Ammon's horn (tissue), 1 donor: ENCODE results near the gene CCDC8.
"Not testable (repeated sequence)": the region's sequence is repeated elsewhere in the genome, so short reads cannot be mapped to it uniquely, and the experiment has no call there.

Experiments
- DNase-seq: peaks from one replicate; pipeline ENCODE4 v3.0.0-alpha.2; 2016; ENCODE audit warnings: low spot score

Gene CCDC8

DNA sequence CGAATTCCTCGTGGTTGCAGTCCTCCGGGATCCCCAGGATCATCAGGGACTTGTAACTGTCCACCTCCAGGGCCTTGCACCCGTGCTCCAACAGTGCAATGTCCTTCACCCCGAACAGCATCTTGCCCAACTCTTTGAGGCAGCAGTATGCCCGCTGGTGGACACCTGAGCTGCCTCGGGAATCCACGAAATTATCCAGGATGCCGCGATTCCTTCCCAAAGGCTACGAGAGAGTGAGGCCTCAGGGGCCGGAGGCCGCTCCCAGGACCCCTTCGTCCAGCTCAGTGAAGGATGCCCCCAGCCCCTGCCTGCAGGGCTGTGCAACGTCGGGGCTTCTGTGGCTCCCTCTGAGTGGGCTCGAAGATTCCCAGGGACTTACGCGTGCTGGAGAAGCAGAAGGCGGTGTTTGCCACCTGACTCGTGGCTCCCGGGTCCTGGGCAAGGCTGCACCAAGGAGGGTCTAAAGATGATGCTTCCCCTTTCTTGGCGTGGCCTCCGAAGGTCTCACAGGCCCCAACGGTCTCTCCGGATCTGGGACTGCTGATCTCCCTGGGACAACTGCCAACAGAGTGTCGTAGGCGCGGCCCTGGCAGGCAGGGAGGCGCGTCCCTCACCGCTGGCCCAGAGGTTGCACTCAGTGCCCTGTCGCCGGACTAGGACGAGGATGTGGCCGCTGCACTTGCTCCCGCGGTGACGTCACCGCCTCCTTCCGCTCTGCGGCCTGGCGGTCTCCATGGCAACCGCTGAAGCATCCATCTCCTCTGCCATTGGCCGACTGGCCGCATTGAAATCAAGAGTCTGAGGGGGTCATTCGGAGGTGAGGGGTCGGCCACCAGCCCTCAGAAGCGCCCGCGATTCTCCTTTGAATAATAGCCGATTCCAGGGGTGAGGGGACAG, 15.1 kb upstream of the CCDC8 start, which contains the start of gene PNMA8C:
TSS of gene PNMA8C (minus strand) at position 698 of the 897 bp plus-strand sequence. CDS start at position 121, 577 bp downstream.
- DNase-seq: peak; percentile 96

DNA sequence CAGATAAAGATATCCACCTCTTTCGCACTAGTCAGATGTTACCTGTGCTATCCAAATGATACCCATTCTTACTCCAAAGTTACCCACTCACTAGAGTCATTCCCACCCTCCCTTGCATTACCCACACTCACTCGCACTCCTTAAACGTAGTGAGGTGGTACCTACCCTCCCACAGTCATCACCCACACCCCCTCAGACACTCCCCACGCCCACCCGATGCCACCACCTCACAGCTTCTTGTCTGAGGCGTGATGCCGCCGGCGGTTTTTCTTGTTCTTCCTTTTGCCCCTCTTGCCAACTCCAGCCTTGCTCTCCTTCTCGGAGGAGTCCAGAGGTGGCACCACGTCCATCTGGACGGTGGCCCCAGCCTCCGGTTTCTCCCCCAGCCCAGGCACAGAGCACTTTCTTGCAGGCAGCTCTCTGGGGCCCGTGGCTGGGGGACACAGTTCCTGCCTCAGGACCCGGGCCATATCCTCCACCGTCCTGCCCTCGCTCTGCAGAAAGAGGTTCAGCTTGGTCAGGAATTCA, 14.2 kb upstream of the CCDC8 start:
- no peak for DNase-seq

DNA sequence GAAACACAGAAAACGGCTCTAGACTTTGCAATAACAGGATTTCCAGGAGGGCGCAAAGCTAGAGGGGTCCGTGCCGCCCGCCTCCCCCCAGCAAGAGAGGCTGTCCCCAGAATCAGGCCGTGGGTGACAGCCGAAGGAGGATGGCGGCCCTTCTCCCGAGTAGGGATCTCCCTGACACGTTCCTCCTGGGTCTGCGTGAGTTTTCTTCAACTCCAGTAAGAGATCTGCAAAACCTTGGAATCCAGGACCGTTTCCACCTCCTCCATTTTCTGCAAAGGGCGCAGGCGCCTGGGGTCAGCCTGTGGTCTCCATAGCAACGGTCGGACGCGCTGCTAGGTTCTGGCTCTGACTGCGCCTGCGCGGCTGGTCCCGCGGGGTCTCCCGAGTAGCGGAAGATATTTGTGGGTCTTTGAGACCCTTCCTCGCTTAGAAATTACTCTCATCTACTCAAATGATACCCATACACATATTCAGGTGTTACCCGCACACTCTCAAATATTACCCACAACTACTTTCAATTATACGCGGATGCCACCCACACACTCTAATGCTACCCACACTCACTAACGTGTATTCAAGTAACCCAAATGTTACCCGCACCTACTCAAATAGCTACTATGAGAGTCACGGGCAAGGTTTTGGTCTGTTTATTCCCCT, 13.3 kb upstream of the CCDC8 start:
- peak; percentile 86 for DNase-seq

DNA sequence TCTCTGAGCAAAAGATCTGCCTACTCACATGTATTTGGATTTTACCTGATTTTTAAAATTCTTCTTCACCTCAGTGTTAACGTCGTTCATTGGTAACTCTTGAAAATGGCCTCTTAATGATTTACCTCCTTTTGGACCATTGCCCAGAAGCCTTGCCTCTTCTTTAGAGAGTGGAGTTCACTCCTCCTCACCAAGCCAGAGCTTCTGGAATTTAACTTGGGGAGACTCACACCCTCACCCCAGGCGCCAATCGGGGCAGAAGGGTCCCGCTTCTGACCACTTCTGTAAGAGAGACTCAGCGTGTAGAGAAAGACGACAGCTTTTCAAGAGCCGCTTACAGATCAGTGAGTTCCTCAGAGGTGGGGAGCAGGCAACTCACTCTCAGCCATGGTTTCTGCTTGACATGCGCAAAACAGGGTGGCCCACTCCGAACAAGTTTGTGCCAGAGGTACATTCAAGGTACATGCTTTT, 12.7 kb upstream of the CCDC8 start:
- peak; percentile 34 for DNase-seq

DNA sequence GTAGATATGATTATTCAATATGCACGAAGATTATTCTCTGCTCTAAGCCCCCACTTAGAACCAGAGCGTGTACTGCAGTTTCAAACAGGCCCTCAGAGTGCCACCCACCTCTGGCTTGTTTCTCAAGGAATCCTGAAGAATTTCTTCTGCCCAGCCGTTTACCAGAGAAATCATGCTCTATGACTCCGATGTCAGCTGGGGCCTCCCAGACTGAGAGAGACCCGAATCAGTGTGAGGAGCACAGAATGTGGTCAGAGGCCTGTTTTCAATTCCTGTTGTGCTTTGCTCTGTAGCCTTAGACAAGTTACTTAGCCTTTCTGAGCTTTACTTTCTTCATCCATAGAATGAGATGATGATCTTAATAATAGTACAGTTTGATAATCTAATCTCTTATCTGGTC, 9.8 kb upstream of the CCDC8 start:
- no peak for DNase-seq

DNA sequence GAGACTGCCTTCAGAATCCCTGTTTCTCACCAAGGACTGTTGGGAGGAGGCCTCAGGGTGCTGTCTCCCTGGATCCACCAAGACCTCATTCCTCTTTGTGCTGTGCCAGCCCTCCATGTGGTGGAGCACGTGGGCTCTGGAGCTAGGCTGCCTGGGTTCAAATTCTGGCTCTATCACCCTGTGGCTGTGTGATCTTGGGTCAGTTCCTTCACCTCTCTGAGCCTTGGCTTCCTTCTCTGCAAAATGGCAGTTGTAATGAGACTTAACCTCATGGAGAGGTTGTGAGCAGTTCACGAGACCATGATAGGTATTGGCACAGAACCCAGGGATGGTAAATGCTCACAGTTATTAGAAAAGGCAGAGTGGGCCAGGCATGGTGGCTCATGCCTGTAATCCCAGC, 9.0 kb upstream of the CCDC8 start:
- no peak for DNase-seq

DNA sequence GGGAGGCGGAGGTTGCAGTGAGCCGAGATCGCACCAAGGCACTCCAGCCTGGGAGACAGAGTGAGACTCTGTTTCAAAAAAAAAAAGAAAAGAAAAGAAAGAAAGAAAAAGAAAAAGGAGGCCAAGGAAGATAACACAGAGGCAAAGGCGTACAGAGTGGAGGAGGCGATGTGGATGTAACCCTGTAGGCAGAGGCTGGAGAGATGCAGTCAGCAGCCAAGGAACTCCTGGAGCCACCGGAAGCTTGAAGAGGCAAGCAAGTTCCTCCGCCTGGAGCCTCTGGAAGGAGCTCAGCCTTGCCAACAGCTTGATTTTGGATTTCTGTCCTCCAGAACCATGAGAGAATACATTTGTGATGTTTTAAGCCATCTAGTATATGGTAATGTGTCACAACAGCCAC, 6.7 kb upstream of the CCDC8 start:
- DNase-seq: no peak

DNA sequence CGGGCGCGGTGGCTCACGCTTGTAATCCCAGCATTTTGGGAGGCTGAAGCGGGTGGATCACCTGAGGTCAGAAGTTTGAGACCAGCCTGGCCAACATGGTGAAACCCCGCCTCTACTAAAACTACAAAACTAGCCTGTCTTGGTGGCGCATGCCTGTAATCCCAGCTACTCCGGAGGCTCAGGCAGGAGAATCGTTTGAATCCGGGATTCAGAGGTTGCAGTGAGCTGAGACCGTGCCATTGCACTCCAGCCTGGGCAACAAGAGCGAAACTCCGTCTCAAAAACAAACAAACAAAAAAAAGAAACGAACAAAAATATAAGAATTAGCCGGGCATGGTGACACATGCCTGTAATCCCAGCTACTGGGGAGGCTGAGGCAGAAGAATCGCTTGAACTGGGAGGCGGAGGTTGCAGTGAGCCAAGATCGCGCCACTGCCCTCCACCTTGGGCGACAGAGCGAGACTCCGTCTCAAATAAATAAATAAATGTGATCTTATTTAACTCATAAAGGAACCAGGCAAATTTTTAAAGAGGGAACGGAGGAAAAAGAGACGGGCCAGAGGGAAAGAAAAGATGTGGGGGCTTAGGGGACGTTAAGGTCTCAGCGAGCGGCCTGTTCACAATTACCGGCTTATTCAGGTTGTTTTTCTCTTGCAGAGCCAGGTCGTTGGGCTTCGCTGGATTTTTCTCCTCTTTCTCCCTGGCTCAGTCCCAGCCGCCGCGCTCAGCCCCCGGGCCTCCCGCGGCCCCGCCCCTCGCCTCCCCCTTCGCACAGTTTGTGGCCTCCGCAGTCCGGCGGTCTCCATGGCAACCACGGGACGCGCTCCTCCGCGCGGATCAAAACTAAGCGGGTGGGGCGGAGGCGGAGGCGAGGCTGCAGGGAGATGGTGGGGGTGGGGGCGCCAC, 2.7 kb upstream of the CCDC8 start:
- peak; percentile 89 for DNase-seq

DNA sequence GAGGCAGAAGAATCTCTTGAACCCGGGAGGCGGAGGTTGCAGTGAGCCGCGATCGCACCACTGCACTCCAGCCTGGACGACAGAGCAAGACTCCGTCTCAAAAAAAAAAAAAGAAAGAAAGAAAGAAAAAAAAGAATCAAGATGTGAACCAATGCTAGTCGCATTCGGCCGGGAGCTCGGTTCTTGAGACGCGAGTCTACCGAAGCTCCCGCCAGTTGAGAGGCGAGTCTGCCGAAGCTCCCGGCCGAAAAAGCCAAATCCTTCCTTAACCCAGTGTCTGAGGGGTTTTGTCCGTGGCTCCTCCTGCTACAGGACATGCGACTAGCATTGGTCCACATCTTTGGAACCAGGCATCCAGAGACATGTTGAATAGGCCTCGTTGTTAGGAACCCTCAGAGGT, 1.5 kb upstream of the CCDC8 start:
- not testable (repeated sequence) for DNase-seq

DNA sequence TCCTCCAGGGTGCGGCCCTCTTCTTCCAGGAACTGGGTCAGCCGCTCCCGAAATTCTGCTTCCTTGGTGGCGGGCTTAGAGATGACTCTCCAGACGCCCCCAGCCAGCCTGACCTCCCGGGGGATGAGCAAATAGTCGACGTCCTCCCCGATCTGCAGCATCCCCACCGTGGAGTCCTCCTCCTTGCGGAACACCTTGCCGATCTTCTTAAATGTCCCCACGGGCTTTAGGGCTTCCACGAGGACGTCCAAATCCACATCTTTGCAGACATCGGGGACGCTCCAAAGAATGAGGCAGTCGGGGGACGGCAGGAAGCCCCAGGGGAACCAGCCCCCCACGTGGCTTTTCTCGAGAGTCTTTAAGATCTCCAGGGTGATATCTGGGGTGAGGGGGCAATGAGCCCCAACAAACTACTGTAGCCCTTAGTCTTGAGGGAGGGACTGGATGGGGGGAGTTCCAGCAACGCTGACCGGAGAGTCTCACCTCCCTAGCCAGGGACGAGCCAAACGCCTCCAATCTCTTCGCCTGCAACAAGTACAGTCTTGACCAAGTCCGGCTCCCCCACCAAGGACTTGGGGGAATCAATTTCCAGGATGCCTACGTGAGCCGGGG, 608 bp downstream of the CCDC8 start:
- DNase-seq: no peak

DNA sequence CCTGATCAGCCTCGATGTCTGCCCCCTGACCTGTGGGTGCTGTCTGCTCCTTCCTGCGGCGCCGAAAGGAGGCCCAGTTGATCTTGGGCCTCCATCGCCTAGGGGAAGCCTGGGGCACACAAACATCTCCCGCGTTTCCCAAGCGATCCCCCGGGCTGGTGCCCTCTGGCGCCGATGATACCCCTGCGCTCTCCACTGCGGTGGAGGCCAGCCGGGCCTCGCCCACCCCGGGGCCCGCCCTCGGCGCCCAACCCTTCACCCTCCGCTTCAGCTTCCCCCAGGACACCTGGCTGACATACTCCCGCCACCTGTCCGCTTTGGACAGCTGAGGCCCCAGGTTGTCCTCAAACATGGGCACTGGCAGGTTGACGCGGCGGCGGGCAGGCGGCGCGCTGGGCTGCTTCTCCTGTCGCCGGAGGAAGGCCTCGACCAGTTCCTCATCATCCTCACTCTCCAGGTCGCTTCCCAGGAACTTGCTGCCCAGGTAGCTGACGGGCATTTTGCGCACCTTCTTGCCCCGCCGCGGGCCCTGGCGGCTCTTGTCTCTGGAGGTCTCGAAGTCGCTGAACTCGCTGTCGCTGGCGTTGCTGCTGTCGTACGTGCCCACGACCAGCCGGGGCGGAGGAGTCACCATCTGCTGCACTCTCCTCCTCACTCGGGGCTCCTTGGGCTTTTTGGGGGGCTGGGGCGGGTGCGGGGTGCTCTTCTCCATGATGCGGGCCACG, 1.3 kb downstream of the CCDC8 start:
- DNase-seq: no peak

DNA sequence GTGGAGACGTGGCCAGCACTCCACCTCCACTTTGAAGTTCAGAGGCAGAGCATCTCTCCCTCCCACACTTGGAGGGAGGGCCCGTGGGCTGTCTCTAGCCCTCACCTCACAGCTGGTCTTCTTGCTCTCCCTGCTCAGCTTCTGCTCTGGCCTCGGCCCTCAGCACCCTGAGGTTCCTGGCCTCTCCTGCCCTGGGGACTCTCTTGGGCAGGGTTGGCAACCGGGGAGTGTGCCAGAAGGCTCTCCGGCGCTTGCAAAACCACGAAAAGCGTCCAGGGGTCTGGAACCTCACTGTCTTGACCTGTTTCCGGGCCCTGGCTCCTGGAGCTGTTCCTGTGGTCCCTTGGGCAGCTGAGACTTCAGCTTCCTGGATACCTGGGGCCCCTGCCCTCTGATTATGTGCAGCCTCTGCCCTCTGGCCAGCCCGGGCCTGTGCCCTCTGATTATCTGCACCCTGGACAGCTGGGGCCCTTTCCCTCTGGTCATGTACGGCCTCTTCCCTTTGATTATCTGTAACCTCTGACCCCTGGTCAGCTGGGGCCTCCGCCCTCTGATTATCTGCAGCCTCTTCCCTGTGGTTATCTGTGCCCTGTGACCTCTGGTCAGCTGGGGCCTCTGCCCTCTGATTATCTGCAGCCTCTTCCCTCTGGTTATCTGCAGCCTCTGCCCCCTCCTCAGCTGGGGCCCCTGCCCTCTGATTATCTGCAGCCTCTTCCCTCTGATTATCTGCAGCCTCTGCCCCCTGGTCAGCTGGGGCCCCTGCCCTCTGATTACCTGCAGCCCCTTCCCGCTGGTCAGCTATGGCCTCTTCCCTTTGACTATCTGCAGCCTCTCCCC, 2.1 kb downstream of the CCDC8 start:
- no peak for DNase-seq

DNA sequence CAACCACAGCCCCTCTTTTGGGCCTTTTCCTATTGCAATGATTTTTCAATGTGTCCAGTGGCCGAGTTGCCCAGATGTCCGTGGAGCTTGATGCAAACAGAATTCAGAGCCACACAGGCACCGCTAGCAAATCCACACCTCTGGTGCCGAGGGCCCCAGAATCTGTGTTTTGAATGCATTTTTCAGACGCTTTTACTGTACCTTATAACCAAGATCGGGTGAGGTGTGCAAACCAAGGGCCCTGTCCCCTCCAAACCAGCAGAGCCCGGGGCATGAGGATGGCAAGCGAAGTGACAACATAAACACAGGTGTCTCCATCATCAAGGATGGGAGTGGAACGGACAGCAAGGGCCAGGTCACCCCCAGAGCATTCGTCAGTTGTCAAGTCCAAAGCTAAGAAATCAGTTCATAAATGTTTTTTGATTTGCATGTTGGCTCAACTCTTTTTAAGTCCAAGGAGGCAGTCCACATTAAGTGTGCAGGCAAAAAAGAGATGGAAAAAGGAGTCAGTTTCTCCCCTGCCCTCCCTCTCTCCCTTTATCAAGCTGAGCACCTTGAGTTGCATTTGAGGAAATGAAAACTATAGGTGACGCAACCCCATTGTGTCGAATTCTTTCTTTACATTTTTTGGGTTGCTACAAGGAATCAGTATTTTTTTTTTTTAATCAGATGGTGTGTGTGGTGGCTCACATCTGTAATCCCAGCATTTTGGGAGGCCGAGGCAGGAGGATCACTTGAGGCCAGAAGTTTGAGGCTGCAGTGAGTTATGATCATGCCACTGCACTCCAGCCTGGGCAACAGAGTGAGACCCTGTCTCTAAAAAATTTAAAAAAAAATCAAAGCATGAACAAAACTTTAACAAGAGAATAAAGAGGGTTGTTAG, 2.9 kb downstream of the CCDC8 start:
- no peak for DNase-seq

DNA sequence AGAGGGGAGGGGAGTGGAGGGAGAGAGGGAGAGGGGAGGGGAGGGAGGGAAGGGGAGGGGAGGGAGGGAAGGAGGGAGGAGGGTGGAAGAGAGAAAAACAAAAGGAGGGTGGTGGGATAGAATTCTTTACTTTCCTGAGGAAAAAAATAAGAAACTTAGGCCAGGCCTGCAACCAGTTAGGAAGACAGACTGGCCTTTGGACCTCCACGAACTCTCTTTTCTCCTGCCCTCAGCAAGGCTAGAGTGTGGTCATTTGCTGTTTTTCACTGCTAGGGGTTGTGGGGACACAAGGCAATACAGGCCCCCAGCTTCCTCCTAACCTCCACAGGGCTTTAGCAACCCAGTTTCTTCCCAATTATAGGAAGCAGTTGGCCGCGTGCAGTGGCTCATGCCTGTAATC, 4.2 kb downstream of the CCDC8 start:
- DNase-seq: no peak

DNA sequence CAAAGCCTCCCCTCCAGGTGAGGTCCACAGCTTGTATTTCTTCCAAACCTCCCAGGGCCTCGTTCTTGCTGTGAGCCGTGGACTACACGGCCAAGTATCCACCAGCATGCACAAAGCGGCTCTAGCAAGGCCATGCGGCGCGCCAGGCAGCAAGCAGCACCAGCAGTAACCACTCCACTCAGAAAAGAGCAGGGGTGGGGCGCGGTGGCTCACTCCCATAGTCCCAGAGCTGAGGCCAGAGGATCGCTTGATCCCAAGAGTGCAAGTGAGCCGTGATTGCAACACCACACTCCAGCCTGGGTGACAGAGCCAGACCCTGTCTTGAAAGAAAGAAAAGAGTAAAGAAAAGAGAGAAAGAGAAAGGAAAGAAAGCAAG, 4.7 kb downstream of the CCDC8 start:
- DNase-seq: peak; percentile 64

DNA sequence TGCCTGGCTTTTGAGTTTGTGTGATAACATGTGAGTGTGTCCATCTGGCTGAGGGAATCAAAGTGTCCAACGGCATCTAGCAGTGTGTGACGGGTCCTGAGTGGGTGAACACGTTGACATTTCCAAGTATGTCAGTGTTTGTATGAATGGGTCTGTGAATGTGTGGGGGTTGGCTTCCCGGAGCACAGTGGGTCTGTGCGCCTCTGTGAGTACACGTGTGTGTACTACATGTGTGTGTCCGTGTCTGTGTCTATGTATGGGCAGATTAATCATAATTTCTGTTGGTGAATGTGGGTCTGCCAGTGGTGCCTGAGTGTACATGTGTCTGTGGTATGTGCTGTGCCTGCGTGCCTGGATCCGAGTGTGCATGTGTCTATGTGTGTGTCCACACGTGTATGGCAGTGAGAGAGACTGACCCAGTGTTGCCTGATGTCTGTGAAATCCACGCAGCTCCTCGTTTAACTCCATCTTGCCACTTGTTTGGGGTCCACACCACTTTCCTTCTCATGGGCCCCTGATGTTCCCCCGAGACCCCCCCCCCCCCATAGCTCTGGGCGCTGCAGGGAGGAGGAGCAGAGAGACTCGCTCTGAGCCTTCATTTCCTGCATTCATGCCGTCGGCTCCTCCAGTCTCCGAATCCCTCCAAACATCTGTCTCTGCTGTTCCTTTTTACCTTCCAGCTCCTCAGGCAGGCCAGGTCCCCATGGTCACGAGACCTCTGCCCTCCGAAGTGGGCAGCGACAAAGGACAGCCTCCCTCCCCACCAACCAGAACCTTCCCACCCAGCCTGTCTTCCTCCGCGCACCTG, 5.3 kb downstream of the CCDC8 start:
- no peak for DNase-seq

DNA sequence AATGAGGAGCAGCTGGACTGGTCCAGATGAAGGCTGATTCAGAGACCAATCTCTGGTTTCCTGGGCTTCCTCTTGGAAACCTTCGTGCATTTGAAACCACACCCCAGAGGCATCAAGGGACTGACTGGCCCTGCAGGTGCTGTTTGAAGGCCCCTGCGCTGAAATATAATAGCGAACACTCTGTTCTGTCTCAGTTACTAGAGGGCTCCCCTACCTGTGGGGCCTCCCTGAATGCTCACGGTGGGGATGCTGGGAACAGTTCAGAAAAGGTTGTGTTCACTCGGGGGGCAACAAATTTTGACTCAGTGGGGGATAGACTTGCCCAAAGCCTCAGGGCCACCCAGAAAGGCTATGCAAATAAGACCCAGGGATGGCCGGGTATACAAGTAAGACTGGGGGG, 6.4 kb downstream of the CCDC8 start:
- DNase-seq: no peak
